Measurements from ENCODE around the gene MMP28. TPM values are rescaled to one million over a fixed set of nuclear protein-coding genes. Genes with fewer than 3 reads are reported as not detected.
A peak's percentile ranks its signal among the peaks of the same experiment; 100 is the strongest.

Gene MMP28
- total and polyA plus RNA-seq, 2 of the 4 experiments (the other 2 are of a cell fraction): 0.18 TPM; not detected in 1

- peak within 1 kb of the TSS; percentile 96 for H2BK5ac ChIP-seq (ENCODE audit: low read depth, low read length, poor library complexity, severe bottlenecking)
- H3K9me3 ChIP-seq (ENCODE audit: control insufficient read depth, insufficient read depth, low read length): no peaks in the 10 kb centered on the region
- CTCF ChIA-PET: interaction anchor here (0.5 to 1.8 kb wide), 10 partner anchors 11 to 358 kb away, joined by 3 to 18 read pairs (median 5); no protein-coding TSS in a partner anchor
- H3K27ac ChIP-seq (ENCODE audit: insufficient read depth, low read length): peak within 1 kb of the TSS; percentile 91
- POLR2A ChIA-PET (ENCODE audit: unreplicated experiment): interaction anchor here (0.6 to 0.7 kb wide), 2 partner anchors 12 to 21 kb away, joined by 3 to 4 read pairs; no protein-coding TSS in a partner anchor
- peak within 1 kb of the TSS; percentile 84 for H4K5ac ChIP-seq (ENCODE audit: low read depth, low read length)
- peak within 1 kb of the TSS; percentile 93 for H4K91ac ChIP-seq (ENCODE audit: insufficient read depth, low read depth, low read length)
- in situ Hi-C loops (cut with MboI; ENCODE audit: low sequenced_read_pairs) (loop anchor here (5.0 kb wide), 1 partner anchor 47 kb away; the partner anchor contains the start of gene C17orf50), intact Hi-C loops (cut with micrococcal nuclease) (loop anchor here (1.0 kb wide), 1 partner anchor 222 kb away; the partner anchor contains the start of gene AP2B1), dilution Hi-C loops (cut with HindIII; ENCODE audit: low sequenced_read_pairs, unreplicated experiment) (no loop called here)
- peaks cover 14% of the 10 kb centered on the region for H3K9me1 ChIP-seq (ENCODE audit: insufficient read depth, low read length)
- 0 out of 2 replicates have a peak, but pooled peaks cover 2% of the 10 kb centered on the region for H3K36me3 ChIP-seq (ENCODE audit: control insufficient read depth, insufficient read depth, low read length)
- peak within 1 kb of the TSS; percentile 86 for H2AK5ac ChIP-seq (ENCODE audit: low read depth, low read length)
- H4K8ac ChIP-seq (ENCODE audit: low read depth in 2 of 2, low read length in 2 of 2): peak within 1 kb of the TSS; percentile 12 to 97
- peak within 1 kb of the TSS; percentile 96 for H2AK9ac ChIP-seq (replicated peaks; ENCODE audit: low read depth, low read length, poor library complexity)
- peak within 1 kb of the TSS; percentile 95 for H3K23ac ChIP-seq (ENCODE audit: low read depth, low read length)
- BruUV-seq (replicated peaks): no TSS peak
- peak within 1 kb of the TSS; percentile 88 for H3K9ac ChIP-seq (ENCODE audit: low read depth, low read length)
- H3K4me3 ChIP-seq (ENCODE audit: insufficient read depth, low read depth, low read length): peak within 1 kb of the TSS; percentile 83
- H2BK20ac ChIP-seq (ENCODE audit: low read depth, low read length): peak within 1 kb of the TSS; percentile 97
- peaks cover 10% of the 10 kb centered on the region for H3K4me1 ChIP-seq (ENCODE audit: control insufficient read depth, insufficient read depth, low read length)
- H3K27me3 ChIP-seq (ENCODE audit: control insufficient read depth, insufficient read depth, low read length): no peaks in the 10 kb centered on the region
- peak within 1 kb of the TSS; percentile 95 for H3K56ac ChIP-seq (ENCODE audit: extremely low read depth, insufficient read depth, low read length)
- H4K20me1 ChIP-seq (ENCODE audit: insufficient read depth, low read length): peaks cover 35% of the 10 kb centered on the region
- H2BK15ac ChIP-seq (ENCODE audit: low read depth, low read length): peak within 1 kb of the TSS; percentile 77
- H3K79me1 ChIP-seq (ENCODE audit: low read depth in 1 of 2, low read length in 2 of 2): peaks cover 0 to 27% of the 10 kb centered on the region in 2 experiments; a peak in 2 of 4 replicates
- H3K4ac ChIP-seq (ENCODE audit: low read depth, low read length): peak within 1 kb of the TSS; percentile 93
- peak within 1 kb of the TSS; percentile 92 for H2AFZ ChIP-seq (replicated peaks; ENCODE audit: low read length, poor library complexity)
- peak; percentile 99 for DNase-seq
- H3K18ac ChIP-seq (ENCODE audit: low read depth, low read length): peak within 1 kb of the TSS; percentile 95
- H3K14ac ChIP-seq (replicated peaks; ENCODE audit: low read depth, low read length): peak within 1 kb of the TSS; percentile 93
- peak; percentile 93 for ATAC-seq (ENCODE audit: low read depth)
- peak within 1 kb of the TSS; percentile 96 for H3K4me2 ChIP-seq (ENCODE audit: low read depth, low read length)
- H2BK120ac ChIP-seq (ENCODE audit: low read depth, low read length): peak within 1 kb of the TSS; percentile 98
- 0% methylated on average over 8 of the region's 71 CpGs; no CpG with 5 or more reads in 1 of the 2 experiments for WGBS, 2 experiments (ENCODE audit: extremely low coverage in 2 of 2, insufficient read length in 1 of 2)
- TF ChIP-seq BHLHE40 (IDR thresholded peaks at IDR 0.05; ENCODE audit: low read depth, low read length): peak; percentile 99
- no peak for TF ChIP-seq FOS (IDR thresholded peaks at IDR 0.05; ENCODE audit: low read depth, low read length)
- peak; percentile 47 for TF ChIP-seq SMC3 (IDR thresholded peaks at IDR 0.05; ENCODE audit: low read depth, low read length)
- no peak for TF ChIP-seq CEBPB (IDR thresholded peaks at IDR 0.05; ENCODE audit: low read depth, low read length)
- TF ChIP-seq NFE2L2 (IDR thresholded peaks at IDR 0.05; ENCODE audit: low read depth, low read length): no peak
- TF ChIP-seq CHD1 (IDR thresholded peaks at IDR 0.05; ENCODE audit: low read depth, low read length): peak; percentile 100; the same call in 1 of the 2 replicates
- no peak for TF ChIP-seq RCOR1 (IDR thresholded peaks at IDR 0.05; ENCODE audit: insufficient replicate concordance, low read length)
- peak; percentile 48; the same call in 1 of the 2 replicates for TF ChIP-seq MAZ (IDR thresholded peaks at IDR 0.05; ENCODE audit: borderline replicate concordance, low read depth, low read length)
- TF ChIP-seq CTCF (conservative IDR thresholded peaks at IDR 0.05; ENCODE audit: low read depth, low read length): peak; percentile 76
- no peak for TF ChIP-seq RFX5 (IDR thresholded peaks at IDR 0.05; ENCODE audit: low read depth, low read length)
- TF ChIP-seq RAD21 (IDR thresholded peaks at IDR 0.05; ENCODE audit: low read length): peak; percentile 61
- TF ChIP-seq USF2 (IDR thresholded peaks at IDR 0.05; ENCODE audit: low read depth, low read length): no peak
- TF ChIP-seq POLR2A (IDR thresholded peaks at IDR 0.05; ENCODE audit: low read depth, low read length): peak; percentile 99
These were observed 13.8 kb upstream of the MMP28 start, which contains the start of gene TAF15 for GRCh38 chr17:35808962-35809854. TSS of gene TAF15 (plus strand) at chr17:35809484. CDS start at chr17:35809570, 86 bp downstream.

All from IMR-90 (cell line).